ENCODE measurements around the gene NXPH3.

NXPH3 gene

DNA sequence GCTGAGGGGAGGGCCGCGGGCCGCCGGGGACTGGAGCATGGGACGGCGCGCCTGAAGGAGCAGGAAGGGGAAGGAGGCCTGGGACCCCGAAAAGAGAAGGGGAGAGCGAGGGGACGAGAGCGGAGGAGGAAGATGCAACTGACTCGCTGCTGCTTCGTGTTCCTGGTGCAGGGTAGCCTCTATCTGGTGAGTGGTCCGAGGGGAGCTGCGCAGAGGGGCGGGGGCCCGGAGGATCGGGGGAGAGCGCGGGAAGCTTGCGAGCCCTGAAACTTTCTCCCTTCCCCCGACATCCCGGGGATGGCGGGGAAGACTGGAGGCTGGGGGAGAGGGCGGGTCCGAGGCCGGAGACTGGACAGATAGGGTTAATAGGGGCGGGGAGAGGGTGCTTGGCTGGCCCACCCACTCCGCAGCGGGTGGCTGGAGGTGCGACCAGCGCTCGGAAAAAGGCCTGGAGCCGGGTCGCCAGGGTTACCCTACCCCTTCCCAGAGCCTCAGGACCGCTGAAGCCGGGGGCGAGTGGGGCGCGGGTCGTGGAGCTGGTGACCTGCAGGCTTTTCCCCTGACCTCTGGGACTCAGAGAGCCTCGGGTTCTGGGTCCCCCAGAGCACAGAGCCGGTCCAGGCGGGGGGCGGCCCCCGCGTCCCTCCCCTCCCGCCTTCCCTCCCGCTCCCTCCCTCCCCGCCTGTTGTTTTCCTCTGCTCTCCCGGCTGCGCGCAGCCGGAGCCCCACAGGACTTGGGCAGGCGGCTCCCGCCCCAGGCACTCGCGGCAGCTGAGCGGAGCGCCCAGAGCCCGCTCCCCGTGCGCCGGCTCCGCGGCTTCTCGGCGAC, 631 bp downstream of the NXPH3 start:
- no peak for DNase-seq (ENCODE audit: low read depth in 2 of 2)

DNA sequence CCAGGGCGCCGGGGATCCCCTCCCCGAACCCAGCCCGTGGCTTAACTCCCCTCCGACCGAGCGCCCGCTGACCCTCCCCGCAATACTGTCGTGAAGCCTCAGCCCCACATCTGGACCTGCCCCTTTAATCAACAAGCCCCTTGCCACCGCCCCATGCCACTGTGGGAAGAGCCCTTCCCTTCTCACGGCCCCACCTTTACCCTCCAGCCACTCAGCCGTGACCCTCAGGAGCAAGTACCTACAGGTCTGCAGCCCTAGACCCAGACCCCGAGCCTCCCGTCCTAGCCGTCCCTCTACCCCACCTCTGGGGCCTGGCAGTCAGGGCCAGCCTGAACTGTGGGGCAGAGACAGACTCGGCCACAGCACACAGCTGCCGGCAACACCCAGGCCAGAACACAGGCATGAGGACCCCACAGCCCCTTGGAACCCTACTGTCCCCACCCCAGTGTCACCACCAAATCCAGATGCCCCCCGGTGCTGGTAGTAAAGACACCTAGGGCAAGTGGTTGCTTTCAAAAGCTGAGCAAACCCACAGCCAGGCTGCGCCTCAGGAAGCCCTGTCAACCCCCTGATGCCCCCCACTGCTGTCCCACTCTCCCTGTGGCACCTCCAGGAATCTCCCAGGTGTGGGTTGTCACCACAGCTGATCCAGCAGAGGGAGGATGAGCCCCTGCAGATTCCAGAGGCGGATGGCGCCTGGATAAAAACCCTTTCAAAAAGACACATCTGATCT, 1.4 kb downstream of the NXPH3 start:
- no peak for DNase-seq (ENCODE audit: low read depth in 2 of 2)

DNA sequence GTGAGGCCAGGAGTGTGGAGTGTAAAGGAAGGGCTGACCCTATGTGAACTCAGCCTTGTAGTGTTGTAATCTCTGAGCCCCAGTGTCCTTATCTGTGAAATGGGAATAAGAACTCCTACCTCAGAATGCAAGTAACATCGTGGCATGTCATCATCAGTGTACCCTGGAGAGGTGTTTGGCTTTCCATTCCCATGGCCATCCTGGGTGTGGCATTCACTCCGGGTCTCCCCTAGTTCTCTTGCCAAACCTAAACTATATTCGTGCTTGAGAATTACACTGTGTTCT, 1.9 kb downstream of the NXPH3 start:
- no peak for DNase-seq (ENCODE audit: low read depth in 2 of 2)

DNA sequence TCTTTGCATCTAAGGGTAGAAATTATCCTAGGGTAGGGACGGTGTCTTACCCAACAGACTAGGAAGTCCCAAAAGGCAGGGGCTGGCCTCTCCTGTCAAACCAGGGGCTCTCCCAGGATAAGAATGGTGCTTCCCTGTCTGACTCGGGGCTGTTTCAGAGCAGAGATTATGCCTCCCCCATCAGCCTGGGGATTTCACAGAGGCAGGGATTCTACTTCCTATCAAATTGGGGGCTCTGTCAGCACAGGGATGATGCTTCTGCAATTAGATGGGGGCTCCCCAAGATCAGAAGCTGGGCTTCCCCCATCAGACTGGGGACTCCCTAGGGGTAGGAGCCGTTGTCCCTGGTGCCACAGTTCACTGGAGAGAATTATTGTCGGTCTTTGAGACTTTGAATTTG, 2.3 kb downstream of the NXPH3 start:
- no peak for DNase-seq (ENCODE audit: low read depth in 2 of 2)

DNA sequence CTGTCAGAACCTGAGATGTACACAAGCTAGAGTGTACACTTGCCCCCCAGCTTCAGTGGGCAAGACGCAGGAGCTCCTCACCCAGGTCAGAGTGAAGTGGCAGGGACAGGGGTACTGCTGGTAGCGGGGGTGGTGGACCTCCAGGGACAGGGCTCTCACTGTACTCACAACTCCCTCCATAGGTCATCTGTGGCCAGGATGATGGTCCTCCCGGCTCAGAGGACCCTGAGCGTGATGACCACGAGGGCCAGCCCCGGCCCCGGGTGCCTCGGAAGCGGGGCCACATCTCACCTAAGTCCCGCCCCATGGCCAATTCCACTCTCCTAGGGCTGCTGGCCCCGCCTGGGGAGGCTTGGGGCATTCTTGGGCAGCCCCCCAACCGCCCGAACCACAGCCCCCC, 2.7 kb downstream of the NXPH3 start:
- no peak for DNase-seq (ENCODE audit: low read depth in 2 of 2)

DNA sequence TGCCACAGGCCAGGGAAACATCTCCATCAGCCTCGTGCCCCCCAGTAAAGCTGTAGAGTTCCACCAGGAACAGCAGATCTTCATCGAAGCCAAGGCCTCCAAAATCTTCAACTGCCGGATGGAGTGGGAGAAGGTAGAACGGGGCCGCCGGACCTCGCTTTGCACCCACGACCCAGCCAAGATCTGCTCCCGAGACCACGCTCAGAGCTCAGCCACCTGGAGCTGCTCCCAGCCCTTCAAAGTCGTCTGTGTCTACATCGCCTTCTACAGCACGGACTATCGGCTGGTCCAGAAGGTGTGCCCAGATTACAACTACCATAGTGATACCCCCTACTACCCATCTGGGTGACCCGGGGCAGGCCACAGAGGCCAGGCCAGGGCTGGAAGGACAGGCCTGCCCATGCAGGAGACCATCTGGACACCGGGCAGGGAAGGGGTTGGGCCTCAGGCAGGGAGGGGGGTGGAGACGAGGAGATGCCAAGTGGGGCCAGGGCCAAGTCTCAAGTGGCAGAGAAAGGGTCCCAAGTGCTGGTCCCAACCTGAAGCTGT, 3.4 kb downstream of the NXPH3 start:
- DNase-seq (ENCODE audit: low read depth in 2 of 2), result no peak

DNA sequence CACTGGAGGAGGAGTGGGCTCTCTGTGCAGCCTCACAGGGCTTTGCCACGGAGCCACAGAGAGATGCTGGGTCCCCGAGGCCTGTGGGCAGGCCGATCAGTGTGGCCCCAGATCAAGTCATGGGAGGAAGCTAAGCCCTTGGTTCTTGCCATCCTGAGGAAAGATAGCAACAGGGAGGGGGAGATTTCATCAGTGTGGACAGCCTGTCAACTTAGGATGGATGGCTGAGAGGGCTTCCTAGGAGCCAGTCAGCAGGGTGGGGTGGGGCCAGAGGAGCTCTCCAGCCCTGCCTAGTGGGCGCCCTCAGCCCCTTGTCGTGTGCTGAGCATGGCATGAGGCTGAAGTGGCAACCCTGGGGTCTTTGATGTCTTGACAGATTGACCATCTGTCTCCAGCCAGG, 3.9 kb downstream of the NXPH3 start:
- DNase-seq (ENCODE audit: low read depth in 2 of 2), result no peak

DNA sequence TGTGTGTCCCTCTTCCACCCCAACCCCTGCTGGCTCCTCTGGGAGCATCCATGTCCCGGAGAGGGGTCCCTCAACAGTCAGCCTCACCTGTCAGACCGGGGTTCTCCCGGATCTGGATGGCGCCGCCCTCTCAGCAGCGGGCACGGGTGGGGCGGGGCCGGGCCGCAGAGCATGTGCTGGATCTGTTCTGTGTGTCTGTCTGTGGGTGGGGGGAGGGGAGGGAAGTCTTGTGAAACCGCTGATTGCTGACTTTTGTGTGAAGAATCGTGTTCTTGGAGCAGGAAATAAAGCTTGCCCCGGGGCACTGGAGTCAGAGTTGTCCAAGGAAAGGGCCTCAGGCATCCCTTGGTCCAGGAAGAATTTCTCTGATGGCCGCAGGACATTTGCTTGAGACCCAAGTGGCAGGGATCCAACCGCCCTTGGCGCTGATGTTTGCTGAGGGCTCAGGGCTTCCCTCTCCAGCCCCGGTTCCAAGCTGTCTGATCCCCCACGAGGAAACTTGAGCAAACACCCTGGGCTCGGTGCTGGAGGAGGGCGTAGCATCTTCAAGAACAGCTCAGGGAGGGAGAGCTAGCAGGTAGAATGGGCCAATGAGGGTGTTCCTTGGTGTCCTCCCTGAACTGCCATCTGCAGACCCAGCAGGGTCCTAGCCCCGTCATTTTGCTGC, 4.5 kb downstream of the NXPH3 start:
- DNase-seq (ENCODE audit: low read depth in 2 of 2), result no peak

DNA sequence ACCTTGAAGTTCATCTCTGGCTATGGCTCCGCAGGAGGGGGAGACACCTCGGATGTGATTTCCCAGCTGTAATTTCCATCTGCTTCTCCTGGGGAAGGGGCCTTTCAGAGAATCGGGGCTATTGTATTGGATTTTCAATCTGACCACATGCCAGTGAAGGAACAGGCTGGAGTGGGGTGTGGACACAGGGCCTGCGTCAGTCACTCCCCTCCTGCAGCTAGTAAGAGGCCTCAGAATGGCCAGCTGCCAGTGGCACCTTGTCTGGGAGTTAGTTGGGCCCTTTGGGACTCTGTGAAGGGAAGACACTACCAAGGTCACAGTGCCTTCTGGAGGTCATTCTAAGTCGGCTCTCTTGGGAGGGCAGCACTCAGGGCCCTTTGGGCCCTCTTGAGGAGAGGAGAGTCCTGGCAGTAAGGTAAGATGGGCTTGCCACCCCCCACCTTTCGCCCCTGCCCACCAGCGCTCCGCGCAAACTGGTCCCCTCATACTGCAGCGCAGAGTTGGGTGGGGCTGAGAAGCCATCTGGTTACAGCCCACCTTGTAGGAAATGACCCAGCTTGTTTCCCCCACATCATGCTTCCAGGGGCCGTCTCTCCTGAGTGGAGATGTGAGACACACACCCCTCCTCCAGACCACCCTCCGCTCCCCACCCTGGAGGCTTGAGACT, 5.4 kb downstream of the NXPH3 start:
- no peak for DNase-seq (ENCODE audit: low read depth in 2 of 2)

DNA sequence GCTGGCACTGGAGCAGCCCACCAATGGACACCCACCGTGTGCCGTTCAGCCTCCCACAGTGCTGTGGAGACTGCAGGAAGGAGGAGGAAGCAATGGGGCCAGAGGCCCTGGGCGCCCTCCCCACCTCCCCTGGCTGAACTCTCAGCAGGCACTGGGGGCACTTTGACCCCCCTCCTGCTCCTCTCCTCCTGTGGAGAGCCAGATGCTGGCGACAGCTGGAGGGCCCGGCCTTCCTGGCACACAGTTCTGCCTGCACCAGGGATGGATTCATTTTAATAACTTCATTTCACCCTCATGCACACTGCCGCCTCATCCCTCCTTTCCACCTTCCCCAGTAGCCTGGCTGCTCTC, 6.0 kb downstream of the NXPH3 start:
- DNase-seq (ENCODE audit: low read depth in 2 of 2), result no peak

DNA sequence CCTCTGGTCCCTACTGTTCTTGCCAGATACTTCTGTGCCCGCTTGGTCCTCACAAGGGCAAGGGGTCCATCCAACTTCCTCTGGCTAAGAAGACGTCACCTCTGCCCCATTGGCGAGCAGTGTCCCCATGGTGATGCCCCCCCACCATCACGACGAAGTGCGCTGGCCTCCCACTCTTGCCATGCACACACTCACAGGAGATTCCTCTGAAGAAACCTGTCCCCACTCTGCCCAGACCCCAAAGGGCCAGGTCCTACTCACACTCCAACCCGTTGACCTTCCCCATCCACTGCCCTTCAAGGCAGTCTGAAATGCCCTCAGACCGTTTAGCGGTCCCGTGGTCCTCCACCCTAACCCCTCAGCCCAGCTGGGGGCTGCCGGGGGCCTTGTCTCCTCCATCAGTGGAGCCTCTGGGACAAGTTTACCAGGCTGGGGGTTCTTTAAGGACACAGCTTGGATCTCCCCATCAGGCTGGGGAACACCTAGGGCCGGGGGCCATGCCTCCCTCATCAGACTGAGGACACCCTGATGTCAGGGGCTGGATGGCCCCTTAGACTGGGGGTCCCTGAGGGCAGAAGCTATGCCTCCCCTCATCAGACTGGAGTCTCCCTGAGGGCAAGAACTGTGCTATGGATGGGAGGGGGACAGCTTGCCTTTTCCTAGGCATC, 6.5 kb downstream of the NXPH3 start:
- DNase-seq (ENCODE audit: low read depth in 2 of 2), result no peak

DNA sequence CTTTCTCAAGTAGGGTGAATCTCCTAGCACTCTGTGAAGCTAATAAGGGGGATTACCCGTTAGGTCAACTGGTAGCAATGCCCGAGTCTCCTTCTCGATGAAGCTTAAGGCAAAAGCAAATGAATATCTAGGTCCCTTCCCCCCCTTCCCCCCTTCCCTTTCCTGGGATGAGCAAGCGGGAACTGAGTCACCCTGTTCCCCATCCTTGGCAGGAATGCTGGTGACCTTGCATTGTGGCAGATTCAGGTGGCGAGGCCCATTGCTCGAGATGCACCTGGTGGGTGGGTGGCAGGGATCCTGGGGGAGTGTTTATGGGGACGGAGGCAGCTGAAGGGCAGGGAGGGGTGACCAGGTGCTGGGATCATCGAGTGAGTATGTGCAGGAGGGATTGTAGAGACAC, 7.1 kb downstream of the NXPH3 start:
- DNase-seq (ENCODE audit: low read depth in 2 of 2), result no peak

DNA sequence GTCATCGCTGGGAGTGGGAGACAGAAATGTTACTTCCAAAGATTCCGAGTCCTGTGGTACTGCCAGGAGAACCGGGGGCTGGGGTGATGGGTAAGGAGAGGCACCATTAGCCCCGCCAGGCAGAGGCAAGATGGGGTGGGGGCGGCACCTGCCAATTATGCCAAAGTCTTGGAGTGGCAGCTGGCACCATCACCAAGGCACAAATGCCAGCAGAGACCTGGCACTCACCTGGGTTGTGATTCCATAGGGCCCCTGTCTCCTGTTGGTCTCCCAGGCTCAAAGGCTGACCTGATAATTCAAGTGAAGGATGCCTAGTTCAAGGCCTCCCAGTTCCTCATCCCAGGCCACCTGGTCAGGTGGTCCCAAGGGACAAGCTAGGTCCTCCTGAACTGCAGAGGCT, 7.6 kb downstream of the NXPH3 start:
- DNase-seq (ENCODE audit: low read depth in 2 of 2), result no peak

DNA sequence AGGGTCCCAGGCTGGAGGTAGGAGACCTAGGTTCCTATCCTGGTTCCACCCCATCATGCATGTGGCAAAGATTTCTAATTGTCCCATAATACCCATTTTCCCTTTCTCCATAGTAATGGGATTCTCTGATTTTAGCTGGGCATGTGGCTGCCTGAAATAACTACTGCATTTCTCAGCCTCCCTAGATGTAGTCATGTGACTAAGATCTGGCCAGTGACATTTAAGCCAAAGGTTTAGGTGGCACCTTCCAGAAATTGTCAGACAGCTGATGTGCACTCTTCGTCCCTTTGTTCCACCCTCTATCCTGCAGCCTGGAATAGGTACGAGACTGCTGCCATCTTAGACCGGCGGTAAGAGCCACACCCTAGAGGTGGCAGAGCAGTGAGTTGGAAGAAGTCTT, 8.2 kb downstream of the NXPH3 start:
- DNase-seq (ENCODE audit: low read depth in 2 of 2), result no peak

DNA sequence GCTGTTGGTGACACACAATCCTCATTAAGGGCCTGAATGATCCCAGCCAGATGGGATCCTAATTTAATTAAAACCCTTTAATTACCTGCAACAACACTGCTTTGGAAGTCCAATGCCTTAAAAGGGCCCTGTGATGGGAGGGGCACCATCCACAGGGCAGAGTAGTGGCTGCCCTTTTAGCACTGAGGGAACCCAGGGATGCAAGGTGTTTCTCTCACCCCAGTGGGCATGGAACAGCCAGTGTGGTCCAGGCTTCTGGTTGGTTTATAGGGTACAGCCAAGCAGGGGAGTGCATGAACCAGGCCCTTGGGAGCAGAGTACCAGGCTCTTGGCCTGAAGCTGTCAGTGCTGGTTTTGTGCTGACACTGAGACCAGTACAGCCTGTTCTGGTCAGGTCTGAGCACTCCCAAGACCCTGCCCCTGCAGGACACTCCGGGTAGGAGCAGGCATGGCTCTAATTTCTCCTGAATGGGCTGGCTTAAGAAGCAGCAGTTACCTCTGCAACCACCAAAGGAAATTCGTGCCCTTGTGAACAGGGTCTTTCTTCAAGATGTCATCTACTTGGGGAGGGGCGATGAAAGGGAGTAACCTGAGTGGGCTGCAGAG, 9.9 kb downstream of the NXPH3 start:
- DNase-seq (ENCODE audit: low read depth in 2 of 2), result no peak

DNA sequence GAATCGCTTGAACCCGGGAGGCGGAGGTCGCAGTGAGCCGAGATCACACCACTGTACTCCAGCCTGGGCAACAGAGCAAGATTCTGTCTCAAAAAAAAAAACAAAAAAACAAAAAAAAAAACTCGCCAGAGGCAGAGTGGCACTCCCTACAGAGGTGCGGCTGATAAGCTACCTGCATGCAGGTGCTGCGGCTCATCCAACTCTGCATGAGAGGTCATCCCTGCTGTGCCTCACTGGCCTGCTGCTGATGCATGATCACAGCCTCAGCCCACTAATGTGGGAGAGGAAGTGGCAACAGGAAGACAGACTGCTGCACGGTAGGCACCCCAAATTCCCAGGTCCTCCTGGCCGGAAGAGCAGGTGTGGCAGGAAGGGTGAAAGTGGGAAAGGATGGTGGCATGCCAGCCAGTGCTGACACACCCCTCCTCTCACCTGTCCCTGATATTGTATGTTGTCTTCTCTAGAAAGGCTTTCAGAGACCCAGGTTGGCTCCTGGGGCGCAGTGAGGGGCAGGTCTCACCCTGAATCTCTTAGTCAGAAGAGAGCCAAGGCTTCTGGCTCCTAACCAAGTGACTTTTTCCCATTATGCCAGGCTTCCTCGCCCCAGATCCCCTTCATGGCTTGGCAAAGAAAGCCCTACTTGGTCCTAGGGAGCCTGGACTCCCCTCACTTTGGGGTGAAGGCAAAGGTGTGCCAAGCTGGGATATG, 11.8 kb downstream of the NXPH3 start:
- DNase-seq (ENCODE audit: low read depth in 2 of 2), result no peak

DNA sequence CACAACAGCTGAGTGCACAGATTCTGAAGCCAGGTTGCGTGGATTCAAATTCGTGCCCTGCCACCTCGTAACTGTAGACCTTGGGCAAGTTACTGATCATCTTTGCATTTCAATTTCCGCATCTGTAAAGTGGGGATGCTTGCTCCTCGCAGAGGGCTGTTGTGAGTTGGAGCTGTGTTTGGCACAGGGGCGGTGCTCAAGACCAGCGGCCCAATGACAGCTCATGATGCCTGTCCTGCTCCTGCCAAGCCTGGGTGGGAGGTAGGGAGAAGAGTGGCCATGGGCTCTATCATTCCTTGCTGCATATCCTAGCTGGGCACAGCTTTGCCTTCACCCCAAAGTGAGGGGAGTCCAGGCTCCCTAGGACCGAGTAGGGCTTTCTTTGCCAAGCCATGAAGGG, 12.6 kb downstream of the NXPH3 start:
- DNase-seq (ENCODE audit: low read depth in 2 of 2), result no peak

DNA sequence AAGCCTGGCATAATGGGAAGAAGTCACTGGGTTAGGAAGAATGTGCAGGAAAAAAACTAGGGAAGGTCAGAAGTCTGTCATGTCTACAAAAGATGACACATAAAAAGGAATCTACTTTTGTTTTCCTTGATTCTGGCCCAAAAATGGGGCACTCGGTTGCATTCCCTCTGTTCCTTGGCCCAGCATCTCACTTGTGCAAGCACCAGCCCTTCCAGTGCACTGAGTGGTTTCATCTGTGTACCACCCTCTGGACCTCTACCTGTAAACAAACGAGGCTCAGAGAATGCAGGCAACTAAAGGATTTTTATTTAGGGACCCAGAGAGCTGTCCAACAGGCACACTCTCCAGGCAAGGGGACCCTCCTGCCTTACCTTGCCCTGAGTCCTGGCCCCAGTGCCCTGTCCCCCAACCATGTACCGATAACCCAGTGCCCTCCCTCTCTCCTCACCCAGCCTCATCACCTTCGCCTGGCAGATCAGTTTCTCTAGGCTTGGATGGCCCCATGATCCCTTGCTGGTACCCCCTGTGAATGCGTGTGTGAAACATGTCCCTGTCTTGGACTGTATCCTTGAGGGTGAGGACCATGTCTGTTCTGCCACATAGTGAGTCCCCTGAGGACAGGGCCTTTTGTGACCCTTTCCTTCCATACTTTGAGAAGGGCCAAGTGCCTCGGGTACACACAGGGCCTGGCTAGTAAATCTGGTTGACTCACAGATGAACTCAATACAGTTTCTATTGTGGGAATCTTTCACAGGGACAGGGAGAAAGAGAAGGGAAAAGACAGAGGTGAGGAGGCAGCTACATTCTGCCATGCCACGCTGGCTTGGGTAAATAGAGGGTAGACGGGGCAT, 13.3 kb downstream of the NXPH3 start:
- no peak for DNase-seq (ENCODE audit: low read depth in 2 of 2)

DNA sequence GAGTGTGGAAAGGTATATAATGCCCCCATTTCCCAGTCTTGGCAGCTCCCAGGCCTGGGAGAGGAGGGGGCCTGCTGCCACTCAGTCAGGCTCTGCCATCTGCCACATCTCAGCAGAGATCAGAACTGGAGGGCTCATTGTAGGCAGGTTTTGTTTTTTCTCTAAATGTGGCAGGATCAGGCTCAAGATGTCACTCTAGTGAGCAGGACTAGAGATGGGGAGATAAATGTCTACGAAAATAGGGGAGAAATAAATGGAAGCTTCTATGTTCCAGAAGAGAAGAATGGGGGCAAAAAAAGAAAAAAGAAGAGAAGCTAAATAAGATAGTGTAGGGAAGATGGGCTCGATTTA, 13.9 kb downstream of the NXPH3 start:
- no peak for DNase-seq (ENCODE audit: low read depth in 2 of 2)

DNA sequence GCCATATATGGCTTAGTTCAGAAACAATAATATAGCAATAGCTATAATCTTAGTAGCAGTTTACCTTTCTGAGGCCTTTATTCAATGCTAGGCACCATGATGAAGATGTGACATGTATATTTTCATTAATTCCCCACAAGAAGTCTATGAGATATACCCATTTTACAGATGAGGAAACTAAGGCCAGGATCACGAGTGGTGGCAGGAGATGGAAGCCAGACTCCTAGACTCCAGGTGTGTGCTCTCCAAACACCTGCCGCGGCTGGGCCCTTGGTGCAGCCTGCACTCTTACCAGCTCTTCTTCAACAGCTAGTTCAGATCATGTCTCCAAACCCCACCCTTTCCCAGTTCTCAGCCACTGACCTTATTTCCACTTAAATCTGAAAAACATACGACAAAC, 15.2 kb downstream of the NXPH3 start:
- no peak for DNase-seq (ENCODE audit: low read depth in 2 of 2)

Data from stimulated activated CD4-positive, alpha-beta T cell treated with anti-CD3 and anti-CD28 coated beads, Interleukin-12 subunit alpha, Interleukin-12 subunit beta, amount 100 ng/mL, for 24 hours (primary cell).